Astrocyte of the spinal cord (primary cell): ENCODE results near the gene NRROS.

ENCODE experiments used
- DNase-seq: peaks from one replicate; pipeline ENCODE4 v3.0.0; 2011; ENCODE audit warnings: low read depth, low spot score
- H3K4me3 ChIP-seq: 2 replicates; pipeline ENCODE4 v1.5.1; 2011; ENCODE audit warnings: low read depth, mild to moderate bottlenecking, low read length, moderate library complexity
- CTCF ChIP-seq: IDR thresholded peaks from 2 replicates; pipeline ENCODE4 v1.5.1; 2012; ENCODE audit warnings: low read depth, mild to moderate bottlenecking, low read length, inconsistent platforms
- in situ Hi-C: cut with HindIII; loops from 2 replicates; pipeline ENCODE4 v1.10.0; 2017; ENCODE audit warnings: low sequenced_read_pairs

The NRROS gene

GRCh38 chr3:196654735-196655090, 15.2 kb downstream of the NRROS start:
- no peak overlapping the region for H3K4me3 ChIP-seq
- in situ Hi-C loops, result no loop called here
- no peak for DNase-seq
- no peak for TF ChIP-seq CTCF

- in situ Hi-C loops, result no loop called here
- DNase-seq, result no peak
- TF ChIP-seq CTCF, result no peak
- no peak overlapping the region for H3K4me3 ChIP-seq
These were observed 16.0 kb downstream of the NRROS start for GRCh38 chr3:196655496-196655895.

GRCh38 chr3:196656213-196656612, 16.7 kb downstream of the NRROS start:
- TF ChIP-seq CTCF, result no peak
- H3K4me3 ChIP-seq, result no peak overlapping the region
- no peak for DNase-seq
- in situ Hi-C loops, result no loop called here

- no peak for TF ChIP-seq CTCF
- no peak for DNase-seq
- H3K4me3 ChIP-seq, result no peak overlapping the region
- in situ Hi-C loops, result no loop called here
These were observed 20.4 kb downstream of the NRROS start for GRCh38 chr3:196659901-196660351.

GRCh38 chr3:196660381-196661166, 21.1 kb downstream of the NRROS start:
- in situ Hi-C loops, result no loop called here
- no peak for DNase-seq
- TF ChIP-seq CTCF, result no peak
- no peak overlapping the region for H3K4me3 ChIP-seq

- TF ChIP-seq CTCF, result no peak
- in situ Hi-C loops, result no loop called here
- no peak overlapping the region for H3K4me3 ChIP-seq
- DNase-seq, result no peak
These were observed 21.9 kb downstream of the NRROS start for GRCh38 chr3:196661400-196661799.
